Astrocyte of the spinal cord (primary cell): Measurements from ENCODE around the gene GRAMD2A.

Source experiments
- DNase-seq: peaks from one replicate; pipeline ENCODE4 v3.0.0; 2011; ENCODE audit warnings: low read depth, low spot score
- H3K4me3 ChIP-seq: 2 replicates; pipeline ENCODE4 v1.5.1; 2011; ENCODE audit warnings: low read depth, mild to moderate bottlenecking, low read length, moderate library complexity
- in situ Hi-C: cut with HindIII; loops from 2 replicates; pipeline ENCODE4 v1.10.0; 2017; ENCODE audit warnings: low sequenced_read_pairs
- TF ChIP-seq, protein P1 (sequence below): IDR thresholded peaks from 2 replicates; pipeline ENCODE4 v1.5.1; 2012; ENCODE audit warnings: low read depth, mild to moderate bottlenecking, low read length, inconsistent platforms

Gene GRAMD2A

DNA sequence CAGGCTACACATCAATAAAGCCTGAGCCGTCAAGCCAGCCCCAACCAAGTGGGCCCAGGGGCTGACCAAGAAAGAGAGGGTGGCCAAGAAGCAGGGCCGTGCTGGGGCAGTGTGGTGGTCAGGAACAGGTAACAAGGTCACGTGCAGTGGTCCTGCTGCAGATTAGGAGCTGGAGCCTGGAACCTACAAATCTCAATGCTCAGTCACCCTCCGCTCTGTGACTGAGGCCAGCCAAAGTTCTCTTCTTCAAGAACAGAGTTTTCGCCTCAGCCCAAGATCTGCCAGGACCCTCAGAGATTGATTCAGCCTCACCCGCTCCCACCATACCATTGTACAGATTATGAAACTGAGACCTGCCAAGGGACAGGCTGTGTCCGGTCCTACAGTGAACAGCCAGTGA, 26.9 kb downstream of the GRAMD2A start:
- H3K4me3 ChIP-seq: no peak overlapping the region
- DNase-seq: no peak
- TF ChIP-seq, protein P1, sequence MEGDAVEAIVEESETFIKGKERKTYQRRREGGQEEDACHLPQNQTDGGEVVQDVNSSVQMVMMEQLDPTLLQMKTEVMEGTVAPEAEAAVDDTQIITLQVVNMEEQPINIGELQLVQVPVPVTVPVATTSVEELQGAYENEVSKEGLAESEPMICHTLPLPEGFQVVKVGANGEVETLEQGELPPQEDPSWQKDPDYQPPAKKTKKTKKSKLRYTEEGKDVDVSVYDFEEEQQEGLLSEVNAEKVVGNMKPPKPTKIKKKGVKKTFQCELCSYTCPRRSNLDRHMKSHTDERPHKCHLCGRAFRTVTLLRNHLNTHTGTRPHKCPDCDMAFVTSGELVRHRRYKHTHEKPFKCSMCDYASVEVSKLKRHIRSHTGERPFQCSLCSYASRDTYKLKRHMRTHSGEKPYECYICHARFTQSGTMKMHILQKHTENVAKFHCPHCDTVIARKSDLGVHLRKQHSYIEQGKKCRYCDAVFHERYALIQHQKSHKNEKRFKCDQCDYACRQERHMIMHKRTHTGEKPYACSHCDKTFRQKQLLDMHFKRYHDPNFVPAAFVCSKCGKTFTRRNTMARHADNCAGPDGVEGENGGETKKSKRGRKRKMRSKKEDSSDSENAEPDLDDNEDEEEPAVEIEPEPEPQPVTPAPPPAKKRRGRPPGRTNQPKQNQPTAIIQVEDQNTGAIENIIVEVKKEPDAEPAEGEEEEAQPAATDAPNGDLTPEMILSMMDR: no peak
- in situ Hi-C loops: no loop called here

DNA sequence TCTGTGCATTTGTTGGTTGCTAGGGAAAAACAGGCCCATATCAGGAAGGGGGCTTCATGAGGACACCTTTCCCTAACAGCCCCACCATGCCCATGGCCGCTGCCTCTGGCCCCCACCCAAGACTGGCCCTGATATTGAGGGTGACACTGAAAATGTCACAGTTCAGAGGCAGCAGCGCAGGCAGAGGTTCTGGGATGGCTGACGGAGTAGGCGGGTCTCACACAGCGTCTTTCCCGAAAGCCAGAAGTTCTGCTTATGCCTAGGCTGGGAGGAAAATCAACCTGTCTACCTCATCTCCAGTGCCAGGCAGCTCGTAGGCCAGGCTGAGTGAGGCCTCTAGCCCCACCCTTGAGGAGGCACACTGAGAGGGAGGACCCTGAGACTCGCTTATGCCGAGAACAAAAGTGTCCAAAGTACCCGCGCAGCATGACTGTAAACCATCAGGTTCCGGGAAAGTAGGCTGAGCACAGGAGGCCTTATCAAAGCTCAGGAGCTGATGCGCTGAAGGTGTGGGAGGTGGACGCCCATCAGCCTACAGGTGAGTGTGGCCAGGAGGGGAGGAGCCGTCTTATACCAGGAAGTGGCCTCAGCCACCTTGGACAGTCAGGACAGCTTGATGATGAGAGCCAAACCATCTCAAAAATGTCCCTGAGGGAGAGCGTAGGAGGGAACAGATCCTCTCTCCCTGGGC, 27.5 kb downstream of the GRAMD2A start:
- in situ Hi-C loops: no loop called here
- TF ChIP-seq, protein P1: no peak
- no peak for DNase-seq
- no peak overlapping the region for H3K4me3 ChIP-seq

DNA sequence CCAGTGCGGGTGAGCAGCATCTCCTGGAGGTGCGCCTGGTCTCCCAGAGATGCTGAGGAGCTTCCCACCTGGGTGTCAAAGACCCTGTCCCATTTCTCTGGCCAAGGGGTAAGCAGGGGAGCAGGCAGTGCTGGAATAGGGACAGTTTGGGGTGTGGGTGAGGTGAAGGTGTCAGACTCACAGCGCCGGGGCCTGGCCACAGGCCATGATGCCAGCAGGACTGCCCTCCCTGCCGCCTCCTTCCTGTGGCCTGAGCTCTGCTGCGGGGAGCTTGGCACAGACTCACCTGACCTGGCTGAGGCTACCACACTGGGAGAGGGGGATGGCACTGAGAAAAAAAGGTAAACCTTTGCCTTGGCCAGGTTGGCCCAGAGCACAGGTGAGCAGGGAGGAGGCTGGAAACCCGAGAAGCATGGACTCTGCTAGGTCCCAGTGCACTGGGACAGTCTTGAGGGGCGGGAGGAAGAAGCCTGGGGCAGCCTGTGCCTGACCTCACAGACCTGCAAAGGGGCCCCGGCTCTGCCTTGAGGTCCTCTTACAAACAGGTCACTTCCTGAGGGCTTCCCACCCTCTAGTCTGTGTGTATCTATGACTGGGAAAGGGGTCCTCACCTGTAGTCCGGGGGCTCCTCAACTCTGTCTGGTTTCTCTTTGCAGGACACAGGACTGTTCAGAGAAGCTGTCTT, 28.2 kb downstream of the GRAMD2A start:
- H3K4me3 ChIP-seq: no peak overlapping the region
- TF ChIP-seq, protein P1: no peak
- in situ Hi-C loops: no loop called here
- DNase-seq: no peak

DNA sequence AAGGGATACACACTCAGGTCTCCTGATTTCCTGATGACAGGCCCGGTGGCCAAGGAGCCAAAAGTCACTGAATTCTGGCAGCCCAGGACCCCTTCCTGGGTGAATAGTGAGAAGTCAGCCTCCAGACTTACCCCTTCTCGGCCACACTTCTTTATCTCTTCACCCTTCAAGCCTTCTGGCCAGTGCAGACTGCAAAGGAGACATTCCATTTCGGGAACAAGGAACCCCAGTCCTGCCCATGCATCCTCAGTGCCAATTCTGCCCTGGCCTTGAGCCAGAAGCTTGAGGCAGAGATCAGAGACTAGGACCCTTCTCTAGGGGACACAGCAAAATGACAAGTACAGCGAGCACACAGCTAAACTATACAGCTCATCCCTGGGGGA, 28.8 kb downstream of the GRAMD2A start:
- in situ Hi-C loops: no loop called here
- H3K4me3 ChIP-seq: no peak overlapping the region
- TF ChIP-seq, protein P1: no peak
- no peak for DNase-seq

DNA sequence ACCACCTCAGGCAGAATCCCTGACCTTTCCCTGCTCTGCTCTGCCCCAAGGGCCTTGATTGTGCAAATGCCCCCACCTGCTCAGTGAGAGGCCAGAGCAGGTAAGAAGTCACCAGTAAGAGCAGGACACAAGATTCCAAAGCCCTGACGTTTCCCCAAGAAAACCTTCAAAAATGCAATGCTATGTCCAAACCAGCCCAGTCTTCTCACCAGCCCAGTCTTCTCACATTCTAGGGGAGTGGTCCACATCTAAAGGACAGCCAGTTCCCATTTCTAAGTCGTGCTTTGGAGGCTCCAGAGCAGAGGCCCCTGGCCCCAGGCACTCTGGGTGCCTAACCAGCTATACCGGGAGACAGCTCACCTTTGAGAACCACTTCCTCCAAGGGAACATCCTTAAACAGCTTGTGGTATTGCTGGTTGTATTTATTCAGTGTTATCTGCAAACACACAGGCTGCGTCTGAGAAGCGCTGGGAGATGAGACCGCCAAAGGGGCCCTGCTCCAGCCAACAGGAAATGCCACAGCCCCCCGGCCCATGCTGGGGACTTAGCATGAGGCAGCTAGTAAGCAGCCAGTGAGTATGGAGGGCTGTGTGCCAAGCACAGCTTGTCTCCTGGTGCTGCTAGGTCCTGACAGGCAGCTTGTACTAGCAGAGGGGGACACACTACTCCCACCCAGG, 29.3 kb downstream of the GRAMD2A start:
- TF ChIP-seq, protein P1: no peak
- H3K4me3 ChIP-seq: no peak overlapping the region
- peak; percentile 66 for DNase-seq
- in situ Hi-C loops: no loop called here

DNA sequence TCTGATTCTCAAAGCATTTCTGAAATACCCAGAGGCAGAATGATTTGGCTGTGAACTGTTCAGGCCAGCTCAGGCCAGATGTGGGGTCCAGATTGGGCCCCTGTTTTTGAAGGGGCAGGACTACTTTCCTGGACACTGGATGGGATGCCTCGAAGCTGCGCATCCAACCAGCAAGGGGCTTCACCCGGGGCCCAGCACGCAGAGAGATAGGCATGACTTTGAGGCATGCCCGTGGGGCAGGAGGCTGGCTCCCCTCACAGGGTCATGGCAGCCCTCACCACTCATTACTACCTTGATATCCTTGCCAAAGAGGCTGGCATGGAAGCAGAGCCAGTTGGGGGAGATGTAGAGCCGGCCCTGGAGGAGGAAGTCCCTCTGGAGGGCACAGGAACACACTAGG, 30.1 kb downstream of the GRAMD2A start:
- no peak for DNase-seq
- TF ChIP-seq, protein P1: no peak
- H3K4me3 ChIP-seq: no peak overlapping the region
- in situ Hi-C loops: no loop called here
